Endothelial cell (in vitro differentiated cells): ENCODE data around the gene CUX1. TPM values are rescaled to one million over a fixed set of nuclear protein-coding genes. Genes with fewer than 3 reads are reported as not detected.

Experiments used
- DNase-seq: peaks from one replicate; pipeline ENCODE4 v3.0.0; 2021; ENCODE audit warnings: low spot score
- H3K27ac Mint-ChIP-seq: one replicate; pipeline ENCODE4 v1.8.0; 2021; ENCODE audit warnings: mixed read lengths, inconsistent platforms; ENCODE audit not compliant: unreplicated experiment
- H3K27me3 Mint-ChIP-seq: one replicate; pipeline ENCODE4 v1.8.0; 2021; ENCODE audit warnings: mild to moderate bottlenecking, moderate library complexity, mixed read lengths, inconsistent platforms; ENCODE audit not compliant: unreplicated experiment
- H3K36me3 Mint-ChIP-seq: one replicate; pipeline ENCODE4 v1.8.0; 2021; ENCODE audit warnings: mild to moderate bottlenecking, low read depth, mixed read lengths, inconsistent platforms; ENCODE audit not compliant: unreplicated experiment
- H3K4me1 Mint-ChIP-seq: one replicate; pipeline ENCODE4 v1.8.0; 2021; ENCODE audit warnings: mild to moderate bottlenecking, mixed read lengths, inconsistent platforms; ENCODE audit not compliant: unreplicated experiment
- H3K4me3 Mint-ChIP-seq: one replicate; pipeline ENCODE4 v1.8.0; 2021; ENCODE audit warnings: mild to moderate bottlenecking, mixed read lengths, inconsistent platforms; ENCODE audit not compliant: unreplicated experiment
- H3K9me3 Mint-ChIP-seq: one replicate; pipeline ENCODE4 v1.8.0; 2021; ENCODE audit warnings: mixed read lengths, inconsistent platforms; ENCODE audit not compliant: unreplicated experiment
- total RNA-seq: library from RNA; stranded (reverse); fragmentation: NEBNext Ultra II Directional; extraction: Animal tissue kit (Norgen Biotek cat#: 25700); gene quantifications from one replicate; pipeline ENCODE4 v1.2.1, GENCODE V29; 2021; ENCODE audit not compliant: unreplicated experiment
- TF ChIP-seq, protein P1 (sequence below): fragments of 200-600 bp; sonication (generic); IDR thresholded peaks from one replicate; pipeline ENCODE4 v1.5.0; 2021; ENCODE audit warnings: antibody characterized with exemption; ENCODE audit not compliant: unreplicated experiment

Gene CUX1
- total RNA-seq, 1 donor from 2014 or later = 43.7 TPM

DNA sequence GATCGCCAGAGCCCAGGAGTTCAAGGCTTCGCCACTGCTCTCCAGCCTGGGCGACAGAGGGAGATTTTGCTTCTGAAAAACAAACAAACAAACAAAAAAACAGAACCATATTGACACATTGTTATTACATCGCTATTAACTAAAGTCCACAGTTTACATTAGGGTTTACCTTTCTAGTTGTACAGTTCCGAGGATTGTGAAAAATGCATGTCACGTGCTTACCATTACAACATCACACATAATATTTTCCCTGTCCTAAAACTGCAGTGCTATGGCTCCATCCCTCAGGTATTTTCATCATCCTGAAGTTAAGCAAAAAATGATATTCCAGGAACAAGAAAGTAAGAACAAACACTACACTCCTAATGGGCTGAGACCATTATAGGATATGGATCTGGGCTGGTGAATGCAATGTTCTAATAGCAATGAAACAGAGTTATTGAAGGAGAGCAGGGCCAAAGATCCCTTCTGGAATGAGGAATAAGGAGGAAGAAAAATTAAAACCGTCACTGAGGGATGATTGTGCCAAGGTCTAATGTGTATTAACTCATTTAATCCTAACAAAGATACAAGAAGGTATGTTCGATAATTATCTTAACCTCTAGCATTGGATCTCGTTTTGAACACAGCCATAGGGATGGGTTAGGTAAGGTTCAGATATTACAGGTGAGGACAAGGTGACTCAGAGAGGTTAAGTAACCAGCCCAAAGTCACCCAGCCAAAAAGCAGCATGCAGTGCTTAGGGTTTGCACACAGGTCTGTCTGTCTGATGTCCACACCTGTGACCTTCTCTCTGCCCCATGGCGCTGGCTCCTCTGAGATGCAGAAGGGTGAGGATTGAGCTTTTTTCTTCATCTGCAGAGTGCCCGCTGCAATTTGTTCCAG, 14.0 kb upstream of the CUX1 start:
- no peak overlapping the region for H3K27ac Mint-ChIP-seq
- no peak overlapping the region for H3K4me3 Mint-ChIP-seq
- peaks cover 5% of the 10 kb centered on the region for H3K27me3 Mint-ChIP-seq
- no peak for DNase-seq
- no peaks in the 10 kb centered on the region for H3K9me3 Mint-ChIP-seq
- TF ChIP-seq, protein P1, sequence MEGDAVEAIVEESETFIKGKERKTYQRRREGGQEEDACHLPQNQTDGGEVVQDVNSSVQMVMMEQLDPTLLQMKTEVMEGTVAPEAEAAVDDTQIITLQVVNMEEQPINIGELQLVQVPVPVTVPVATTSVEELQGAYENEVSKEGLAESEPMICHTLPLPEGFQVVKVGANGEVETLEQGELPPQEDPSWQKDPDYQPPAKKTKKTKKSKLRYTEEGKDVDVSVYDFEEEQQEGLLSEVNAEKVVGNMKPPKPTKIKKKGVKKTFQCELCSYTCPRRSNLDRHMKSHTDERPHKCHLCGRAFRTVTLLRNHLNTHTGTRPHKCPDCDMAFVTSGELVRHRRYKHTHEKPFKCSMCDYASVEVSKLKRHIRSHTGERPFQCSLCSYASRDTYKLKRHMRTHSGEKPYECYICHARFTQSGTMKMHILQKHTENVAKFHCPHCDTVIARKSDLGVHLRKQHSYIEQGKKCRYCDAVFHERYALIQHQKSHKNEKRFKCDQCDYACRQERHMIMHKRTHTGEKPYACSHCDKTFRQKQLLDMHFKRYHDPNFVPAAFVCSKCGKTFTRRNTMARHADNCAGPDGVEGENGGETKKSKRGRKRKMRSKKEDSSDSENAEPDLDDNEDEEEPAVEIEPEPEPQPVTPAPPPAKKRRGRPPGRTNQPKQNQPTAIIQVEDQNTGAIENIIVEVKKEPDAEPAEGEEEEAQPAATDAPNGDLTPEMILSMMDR = no peak
- no peaks in the 10 kb centered on the region for H3K36me3 Mint-ChIP-seq
- H3K4me1 Mint-ChIP-seq = peaks cover 18% of the 10 kb centered on the region

DNA sequence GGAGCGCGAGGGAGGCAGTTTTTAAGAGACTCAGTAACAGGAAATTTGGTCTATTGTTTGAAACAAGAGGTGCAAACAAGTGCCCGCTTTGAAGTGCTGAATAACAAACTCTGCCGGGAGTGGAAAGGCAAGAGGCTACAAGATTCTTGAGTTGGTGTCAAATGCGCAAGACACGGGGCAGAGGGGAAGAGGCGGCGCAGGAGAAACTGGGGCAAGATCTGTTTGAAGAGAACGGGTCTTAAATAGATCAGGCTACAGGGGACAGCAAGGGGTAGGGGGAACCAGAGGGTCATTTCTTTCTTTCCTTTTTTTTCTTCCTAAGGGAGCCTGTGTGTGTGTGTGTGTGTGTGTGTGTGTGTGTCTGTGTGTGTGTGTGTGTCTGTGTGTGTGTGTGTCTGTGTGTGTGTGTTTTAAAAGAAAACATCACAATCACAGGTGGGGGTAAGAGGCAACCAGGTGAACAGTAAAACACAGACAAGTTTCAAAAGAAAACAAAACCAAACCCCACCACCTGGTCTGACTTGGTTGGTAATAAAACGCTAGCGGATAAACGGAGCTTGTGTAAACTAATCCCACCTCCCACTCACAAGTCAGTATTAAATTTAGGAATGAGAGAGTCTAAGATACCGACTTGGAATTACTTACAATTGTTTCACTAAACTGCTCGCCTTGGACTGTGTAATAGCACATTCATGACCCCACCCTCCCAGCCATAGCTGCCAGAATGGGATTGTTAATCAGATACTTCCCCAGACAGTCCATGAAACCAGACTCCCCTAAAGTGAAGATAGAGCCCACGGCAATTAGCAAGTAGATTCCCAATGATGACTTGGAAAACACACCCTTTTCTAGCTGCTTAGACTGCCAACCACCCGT, 13.1 kb upstream of the CUX1 start:
- TF ChIP-seq, protein P1 = no peak
- Mint-ChIP-seq H3K4me1 (peaks cover 18% of the 10 kb centered on the region), H3K9me3 (no peaks in the 10 kb centered on the region), H3K4me3 (no peak overlapping the region), H3K27ac (no peak overlapping the region), H3K36me3 (no peaks in the 10 kb centered on the region), H3K27me3 (peaks cover 6% of the 10 kb centered on the region)
- no peak for DNase-seq

DNA sequence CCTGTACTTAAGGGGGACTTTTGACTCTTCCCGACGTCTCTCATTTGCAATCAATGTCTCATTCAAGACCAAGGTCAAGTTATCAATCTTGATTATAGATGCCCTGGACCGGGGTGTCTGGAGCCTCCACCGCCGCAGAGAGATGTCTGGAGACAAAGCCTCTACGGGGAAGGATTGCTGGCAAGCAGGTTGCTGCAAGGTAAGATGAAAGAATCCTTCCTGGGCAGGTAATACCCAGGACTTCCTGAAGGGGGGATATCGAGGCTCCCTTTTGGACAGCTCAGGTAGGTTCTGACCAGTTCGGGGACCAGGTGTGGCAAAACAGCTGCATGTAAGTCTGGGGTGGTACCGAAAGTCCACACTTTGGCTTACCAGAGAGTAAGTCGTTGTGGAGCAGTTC, 12.5 kb upstream of the CUX1 start:
- no peak for DNase-seq
- Mint-ChIP-seq H3K27ac (no peak overlapping the region), H3K4me3 (no peak overlapping the region), H3K36me3 (no peaks in the 10 kb centered on the region), H3K9me3 (no peaks in the 10 kb centered on the region), H3K27me3 (peaks cover 6% of the 10 kb centered on the region), H3K4me1 (peaks cover 18% of the 10 kb centered on the region)
- TF ChIP-seq, protein P1 = peak; percentile 66

DNA sequence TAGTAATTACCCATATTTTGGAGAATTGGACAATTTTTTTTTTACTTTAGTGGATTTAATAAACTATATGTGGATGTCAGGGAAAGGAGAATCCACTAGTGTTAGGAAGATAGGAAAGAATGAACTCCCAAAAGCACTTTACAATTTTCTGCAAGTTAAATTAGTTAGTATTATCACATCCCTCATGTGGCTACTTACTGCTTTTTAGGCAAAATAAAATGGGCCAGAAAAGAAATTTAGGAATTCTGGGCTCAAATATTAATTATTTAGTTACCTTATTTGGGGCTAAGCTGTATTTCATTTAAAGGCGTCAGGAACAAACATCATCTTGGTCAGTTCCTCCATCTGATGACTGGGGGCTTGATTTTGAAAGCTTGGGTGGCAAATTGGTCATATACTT, 4.8 kb upstream of the CUX1 start:
- Mint-ChIP-seq H3K27ac (no peak overlapping the region), H3K9me3 (no peaks in the 10 kb centered on the region), H3K27me3 (peaks cover 7% of the 10 kb centered on the region), H3K4me1 (peaks cover 4% of the 10 kb centered on the region), H3K36me3 (no peaks in the 10 kb centered on the region), H3K4me3 (no peak overlapping the region)
- TF ChIP-seq, protein P1 = no peak
- no peak for DNase-seq
